HK-2 (cell line): ENCODE measurements around the gene SEMA7A.
"Not testable (repeated sequence)": the region's sequence is repeated elsewhere in the genome, so short reads cannot be mapped to it uniquely, and the experiment has no call there.

Experiments
- DNase-seq: peaks from one replicate; pipeline ENCODE4 v3.0.0-alpha.2; 2018; ENCODE audit not compliant: unreplicated experiment

Gene SEMA7A, protein sequence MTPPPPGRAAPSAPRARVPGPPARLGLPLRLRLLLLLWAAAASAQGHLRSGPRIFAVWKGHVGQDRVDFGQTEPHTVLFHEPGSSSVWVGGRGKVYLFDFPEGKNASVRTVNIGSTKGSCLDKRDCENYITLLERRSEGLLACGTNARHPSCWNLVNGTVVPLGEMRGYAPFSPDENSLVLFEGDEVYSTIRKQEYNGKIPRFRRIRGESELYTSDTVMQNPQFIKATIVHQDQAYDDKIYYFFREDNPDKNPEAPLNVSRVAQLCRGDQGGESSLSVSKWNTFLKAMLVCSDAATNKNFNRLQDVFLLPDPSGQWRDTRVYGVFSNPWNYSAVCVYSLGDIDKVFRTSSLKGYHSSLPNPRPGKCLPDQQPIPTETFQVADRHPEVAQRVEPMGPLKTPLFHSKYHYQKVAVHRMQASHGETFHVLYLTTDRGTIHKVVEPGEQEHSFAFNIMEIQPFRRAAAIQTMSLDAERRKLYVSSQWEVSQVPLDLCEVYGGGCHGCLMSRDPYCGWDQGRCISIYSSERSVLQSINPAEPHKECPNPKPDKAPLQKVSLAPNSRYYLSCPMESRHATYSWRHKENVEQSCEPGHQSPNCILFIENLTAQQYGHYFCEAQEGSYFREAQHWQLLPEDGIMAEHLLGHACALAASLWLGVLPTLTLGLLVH

DNA sequence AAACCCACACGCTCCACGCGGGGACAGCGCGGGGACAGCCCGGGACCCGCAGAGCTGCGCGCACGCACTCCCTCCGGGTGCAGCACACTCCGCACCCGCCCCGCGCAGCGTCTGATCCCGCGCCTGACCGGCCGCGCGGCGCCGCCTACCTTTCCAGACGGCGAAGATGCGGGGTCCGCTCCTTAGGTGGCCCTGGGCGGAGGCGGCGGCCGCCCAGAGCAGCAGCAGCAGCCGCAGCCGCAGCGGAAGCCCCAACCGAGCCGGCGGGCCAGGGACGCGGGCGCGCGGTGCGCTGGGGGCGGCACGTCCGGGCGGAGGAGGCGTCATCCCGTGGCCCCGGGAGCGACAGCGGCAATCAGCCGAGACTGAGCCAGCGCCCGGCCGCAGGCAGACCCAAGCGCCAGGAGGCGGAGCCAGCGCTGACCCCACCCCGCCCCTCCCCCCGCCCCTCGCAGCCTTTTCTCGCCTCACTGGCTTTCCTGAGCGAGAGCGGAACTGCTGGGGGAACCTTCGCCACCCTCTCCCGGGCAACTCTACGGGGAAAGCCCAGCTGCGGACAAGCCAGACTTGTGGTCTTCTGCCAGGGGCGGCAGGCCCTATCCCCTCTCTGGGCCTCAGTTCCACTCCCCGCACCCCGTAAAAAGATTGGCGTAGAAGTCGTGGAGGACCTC is at the start of gene SEMA7A:
Gene SEMA7A, minus strand, starts transcription at position 367 of the 671 bp plus-strand sequence. Its CDS starts 40 bp downstream, at position 327.
- peak; percentile 92 for DNase-seq

DNA sequence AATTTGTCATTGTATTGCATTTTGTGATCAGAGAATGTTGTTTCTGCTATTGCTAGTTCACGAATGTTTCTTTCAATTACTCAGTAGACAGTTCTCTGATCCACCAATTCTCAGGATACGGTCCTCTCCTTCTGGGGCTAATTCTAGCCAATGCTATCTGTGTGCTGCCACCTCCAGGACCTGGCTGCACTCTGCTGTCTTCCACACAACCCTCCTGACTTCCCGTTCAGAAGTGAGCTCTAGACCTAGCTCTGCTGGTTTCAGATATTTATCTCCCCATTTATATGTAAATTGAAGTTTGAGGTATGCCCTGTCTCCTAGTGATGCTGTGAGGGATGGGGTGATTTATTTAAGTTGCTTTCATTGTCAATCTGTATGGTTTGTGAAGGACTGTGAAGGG is 48.9 kb upstream of the SEMA7A start:
- DNase-seq, result no peak

DNA sequence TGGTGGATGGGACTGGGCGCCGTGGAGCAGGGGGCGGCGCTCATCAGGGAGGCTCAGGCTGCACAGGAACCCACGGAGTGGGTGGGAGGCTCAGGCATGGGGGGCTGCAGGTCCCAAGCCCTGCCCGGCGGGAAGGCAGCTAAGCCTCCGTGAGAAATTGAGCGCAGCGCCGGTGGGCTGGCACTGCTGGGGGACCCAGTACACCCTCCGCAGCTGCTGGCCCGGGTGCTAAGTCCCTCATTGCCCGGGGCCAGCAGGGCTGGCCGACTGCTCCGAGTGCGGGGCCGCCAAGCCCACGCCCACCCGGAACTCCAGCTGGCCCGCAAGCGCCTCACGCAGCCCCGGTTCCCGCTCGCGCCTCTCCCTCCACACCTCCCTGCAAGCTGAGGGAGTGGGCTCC is 46.6 kb upstream of the SEMA7A start:
- DNase-seq, result not testable (repeated sequence)

DNA sequence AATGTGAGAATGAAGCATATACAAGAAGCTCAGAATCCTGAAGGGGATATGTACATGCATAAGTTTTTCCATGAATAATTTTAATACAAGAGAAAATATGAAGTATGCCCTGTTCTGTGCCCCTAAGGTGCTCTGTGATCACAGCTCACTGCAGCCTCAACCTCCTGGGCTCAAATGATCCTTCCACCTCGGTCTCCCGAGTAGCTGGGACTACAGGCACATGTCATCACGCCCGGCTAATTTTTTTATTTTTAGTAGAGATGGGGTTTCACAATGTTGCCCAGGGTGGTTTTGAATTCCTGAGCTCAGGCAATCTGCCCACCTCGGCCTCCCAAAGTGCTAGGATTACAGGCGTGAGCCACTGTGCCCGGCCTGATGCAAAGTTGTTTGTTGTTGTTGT is 37.9 kb upstream of the SEMA7A start:
- DNase-seq, result not testable (repeated sequence)

DNA sequence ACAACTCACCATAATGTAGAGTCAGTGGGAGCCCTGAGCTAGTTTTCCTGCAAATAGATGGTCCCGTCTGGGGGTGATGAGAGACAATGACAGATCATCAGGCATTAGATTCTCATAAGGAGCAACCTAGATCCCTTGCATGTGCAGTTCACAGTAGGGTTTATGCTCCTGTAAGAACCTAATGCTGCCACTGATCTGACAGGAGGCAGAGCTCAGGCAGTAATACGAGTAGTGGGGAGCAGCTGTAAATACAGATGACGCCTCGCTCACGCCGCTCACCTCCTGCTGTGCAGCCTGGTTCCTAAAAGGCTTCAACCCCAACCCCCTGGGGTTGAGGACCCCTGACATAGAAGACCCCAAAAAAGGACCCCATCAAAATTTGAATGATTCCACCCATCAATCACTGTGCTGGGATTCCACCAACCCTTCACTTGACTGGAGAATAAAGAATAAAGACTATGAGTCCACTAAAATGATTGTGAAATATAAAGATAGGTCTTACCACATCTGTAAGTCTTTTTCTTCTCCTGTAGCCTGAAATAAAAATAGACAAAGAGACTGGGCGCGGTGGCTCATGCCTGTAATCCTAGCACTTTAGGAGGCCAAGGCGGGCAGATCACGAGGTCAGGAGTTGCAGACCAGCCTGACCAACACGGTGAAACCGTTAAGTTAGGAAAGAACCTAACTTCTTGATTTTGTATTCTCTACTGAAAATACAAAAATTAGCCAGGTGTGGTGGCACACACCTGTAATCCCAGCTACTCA is 37.1 kb upstream of the SEMA7A start:
- no peak for DNase-seq

DNA sequence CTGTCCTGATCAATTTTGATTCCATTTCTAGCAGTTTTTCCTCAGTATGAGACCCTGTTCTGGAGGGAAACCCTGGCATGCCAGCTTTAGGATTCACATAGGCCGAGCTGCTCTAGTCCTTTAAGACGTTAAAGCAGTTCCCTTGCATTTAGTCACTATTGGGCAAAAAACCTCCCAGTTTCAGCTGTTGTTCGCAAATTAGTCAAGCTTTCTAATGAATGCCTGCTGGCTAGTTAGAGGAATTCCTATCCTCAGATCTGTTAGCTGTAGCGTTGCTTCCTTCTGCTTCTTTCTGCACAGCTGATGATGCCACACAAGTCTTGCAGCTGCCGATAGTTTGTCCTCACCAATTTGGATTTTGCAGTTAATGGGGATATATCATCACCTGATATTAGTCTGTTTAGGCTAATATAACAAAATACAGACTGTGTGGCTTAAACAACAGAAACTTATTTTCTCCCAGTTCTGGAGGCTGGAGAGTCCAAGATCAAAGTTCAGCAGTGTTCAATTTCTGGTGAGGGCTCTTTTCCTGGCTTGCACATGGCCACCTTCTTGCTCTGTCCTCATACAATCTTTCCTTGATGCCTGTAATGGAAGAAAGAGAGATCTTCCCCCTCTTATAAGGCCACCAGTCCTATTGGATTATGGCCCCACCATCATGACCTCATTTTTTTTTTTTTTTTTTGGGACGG is 34.7 kb upstream of the SEMA7A start:
- no peak for DNase-seq

DNA sequence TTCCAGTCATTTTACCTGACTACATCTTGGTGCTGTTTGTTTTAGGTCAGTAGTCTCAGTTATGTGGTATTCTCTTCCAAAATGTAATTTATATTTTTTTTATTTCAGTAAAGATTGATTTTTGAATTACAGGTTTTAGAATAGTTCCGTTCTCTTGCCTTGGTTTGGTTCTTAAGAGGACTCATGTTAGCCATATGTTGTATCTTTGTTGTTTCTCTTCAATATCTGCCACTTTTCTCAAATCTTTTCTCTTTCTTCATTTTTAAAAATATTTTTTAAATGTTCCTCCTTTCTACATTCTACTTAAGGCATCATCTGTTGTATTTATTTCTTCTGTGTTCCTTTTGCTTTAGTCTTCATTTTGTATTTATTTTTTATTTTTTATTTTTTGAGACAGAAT is 32.8 kb upstream of the SEMA7A start:
- no peak for DNase-seq

DNA sequence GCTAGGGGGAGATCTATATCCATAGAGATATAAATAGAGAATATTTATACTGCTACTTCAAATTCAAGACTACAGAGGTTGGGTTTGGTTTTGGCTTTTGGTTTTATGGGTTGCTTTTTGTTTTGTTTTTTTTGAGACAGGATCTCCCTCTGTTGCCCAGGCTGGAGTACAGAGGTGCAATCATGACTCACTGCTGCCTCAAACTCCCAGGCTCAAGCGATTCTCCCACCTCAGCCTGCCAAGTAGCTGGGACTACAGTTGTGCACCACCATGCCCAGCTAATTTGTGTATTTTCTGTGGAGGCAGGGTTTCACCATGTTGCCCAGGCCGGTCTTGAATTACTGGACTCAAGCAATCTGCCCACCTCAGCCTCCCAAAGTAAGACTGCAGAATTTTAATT is 31.1 kb upstream of the SEMA7A start:
- no peak for DNase-seq

DNA sequence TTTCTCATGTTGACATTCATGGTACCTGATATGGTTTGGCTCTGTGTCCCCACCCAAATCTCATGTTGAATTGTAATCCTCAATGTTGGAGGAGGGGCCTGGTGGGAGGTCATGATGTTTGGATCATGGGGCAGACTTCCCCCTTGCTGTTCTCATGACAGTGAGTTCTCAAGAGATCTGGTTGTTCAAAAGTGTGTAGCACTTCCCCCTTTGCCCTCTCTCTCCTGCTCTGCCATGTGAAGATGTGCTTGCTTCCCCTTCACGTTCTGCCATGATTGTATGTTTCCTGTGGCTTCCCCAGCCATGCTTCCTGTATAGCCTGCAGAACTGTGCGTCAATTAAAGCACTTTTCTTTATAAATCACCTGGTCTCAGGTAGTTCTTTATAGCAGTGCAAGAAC is 30.5 kb upstream of the SEMA7A start:
- DNase-seq, result no peak

DNA sequence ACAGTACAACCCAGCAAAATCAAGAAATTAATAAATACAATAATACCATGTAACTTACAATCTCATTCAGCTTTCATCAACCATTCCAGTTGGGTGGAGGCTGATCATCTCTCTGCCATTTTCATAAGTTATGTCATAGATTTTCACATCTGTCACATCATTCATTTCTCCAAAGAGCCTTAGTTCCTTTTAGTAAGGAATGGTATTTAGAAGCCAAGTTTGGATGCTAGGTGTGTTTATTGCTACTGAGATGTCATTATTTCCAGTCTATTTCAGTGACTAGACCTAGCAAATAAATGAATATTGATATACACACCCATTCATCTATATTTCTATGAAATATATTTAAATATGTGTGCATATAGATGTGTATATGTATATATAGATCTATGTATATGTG is 29.9 kb upstream of the SEMA7A start:
- no peak for DNase-seq

DNA sequence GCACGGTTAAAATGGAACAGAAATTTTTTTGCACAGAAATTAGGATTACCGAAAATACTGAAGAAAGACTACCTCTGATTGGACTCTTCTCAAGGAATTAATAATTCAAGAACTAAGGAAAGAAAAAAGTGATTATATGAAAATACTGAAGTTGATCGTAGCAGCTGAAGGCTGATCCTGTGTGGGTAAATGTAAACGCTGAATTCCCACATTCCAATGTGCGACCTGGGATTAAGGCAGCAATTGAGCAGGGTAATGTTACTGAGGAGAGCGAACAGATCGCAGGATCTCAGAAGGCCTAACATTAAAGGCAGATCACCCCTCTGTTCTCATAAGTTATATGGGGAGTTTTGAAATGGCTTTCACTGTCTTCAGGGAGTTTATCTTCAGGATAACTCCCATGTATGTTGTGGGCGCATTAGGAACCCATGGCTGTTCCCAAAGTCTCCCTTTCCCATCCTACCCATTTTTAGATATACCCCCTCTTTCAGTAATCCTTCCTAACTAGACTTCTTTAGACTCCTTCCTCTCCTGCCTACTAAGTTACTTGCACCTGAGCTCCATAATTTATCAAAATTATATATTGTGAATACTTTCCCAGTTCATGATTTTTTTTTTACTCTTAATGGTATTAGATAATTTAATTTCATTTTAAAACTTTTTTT is 28.2 kb upstream of the SEMA7A start:
- DNase-seq, result no peak

DNA sequence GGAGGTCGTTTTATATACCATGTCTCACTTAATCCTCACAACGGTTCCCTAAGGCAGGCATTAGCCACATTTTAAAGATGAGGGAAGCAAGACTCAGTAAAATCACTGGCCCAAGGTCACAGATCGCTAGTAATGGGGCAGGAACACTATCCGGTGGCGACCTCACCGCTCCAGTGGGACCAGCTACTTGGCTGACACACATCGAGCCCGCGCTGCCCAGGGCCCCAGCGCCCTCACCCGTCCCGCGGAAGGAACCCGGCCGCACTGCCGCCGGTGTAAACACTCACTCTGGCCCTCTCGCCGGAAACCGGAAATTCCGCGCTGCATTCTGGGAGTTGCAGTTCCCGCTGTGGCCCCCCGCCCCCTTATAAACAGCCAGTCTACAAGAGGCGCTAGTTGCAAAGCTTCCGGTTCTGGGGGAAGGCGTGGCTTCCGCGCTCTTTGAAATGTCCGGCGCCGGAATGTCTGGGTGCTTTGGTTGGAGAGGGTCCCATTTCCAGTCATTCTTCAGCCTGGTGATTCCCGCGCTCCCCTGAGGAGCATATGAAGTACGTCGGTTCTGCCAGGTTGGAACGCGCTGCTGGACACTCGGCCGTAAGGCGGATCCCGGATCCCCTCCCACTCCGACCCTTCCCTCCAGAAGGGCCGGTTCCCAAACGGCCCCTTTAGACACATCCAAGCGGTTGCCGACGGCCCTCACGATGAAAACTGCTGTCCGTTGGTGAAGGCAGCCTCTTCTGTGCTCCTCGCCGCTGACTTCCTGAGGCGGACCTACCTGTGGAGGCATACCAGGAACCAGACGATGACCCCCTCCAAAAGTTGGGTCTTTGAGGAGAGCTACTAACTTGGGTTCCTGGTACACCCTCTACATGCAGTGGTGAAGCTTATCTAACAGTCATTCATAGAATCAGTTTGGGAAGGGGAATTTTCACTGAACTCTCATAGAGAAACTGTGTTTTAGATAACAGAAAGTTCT is 27.4 kb upstream of the SEMA7A start, which contains the start of gene UBL7:
Gene UBL7, minus strand, starts transcription at position 290 of the 976 bp plus-strand sequence. CDS start 2,293 bp downstream, outside the sequence.
- DNase-seq, result peak; percentile 95

DNA sequence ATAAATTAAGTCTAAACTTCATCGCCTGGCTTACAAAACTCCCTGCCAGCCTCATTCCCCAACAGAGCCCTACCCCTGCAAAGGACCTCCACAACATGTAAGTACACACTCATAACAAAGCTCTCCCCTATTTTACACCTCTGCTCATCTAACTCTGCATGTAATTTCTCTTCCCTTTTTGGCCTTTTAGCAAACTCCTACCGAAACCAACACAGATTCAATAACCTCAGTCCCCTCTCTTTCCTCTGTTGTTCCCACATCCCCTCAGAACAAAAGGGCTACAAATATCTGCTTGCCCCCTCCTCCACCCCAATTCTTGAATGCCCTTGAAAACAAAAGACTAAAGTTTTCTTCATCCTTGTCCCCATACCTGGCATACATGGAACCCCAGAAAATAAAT is 26.5 kb upstream of the SEMA7A start:
- no peak for DNase-seq

DNA sequence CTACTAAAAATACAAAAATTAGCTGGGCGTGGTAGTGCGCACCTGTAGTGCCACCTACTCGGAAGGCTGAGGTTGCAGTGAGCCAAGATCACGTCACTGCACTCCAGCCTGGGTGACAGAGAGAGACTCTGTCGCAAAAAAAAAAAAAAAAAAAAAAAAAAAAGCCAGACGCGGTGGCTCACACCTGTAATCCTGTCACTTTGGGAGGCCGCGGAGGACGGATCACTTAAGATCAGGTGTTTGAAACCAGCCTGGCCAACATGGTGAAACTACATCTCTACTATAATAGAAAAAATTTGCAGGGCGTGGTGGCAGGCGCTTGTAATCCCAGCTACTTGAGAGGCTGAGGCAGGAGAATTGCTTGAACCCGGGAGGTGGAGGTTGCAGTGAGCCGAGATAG is 26.0 kb upstream of the SEMA7A start:
- not testable (repeated sequence) for DNase-seq

DNA sequence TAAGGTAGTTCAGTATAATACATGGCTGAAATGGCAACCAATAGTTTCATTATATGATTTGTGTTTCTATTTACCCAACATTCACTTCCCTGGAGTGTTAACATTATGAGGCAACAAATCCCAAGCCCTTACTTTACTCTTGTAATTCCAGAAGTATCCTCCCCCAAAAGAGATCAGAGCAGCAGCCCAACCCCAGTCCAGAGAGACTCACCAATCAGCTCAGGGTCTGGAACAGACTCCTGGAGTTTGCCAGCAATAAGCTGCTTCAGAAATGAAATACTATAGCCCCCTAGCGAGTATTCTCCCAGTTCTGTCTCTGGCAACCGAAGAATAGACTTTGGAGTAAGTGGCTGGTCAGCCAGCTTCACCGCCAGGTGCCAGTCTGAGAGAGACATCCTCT is 24.7 kb upstream of the SEMA7A start:
- no peak for DNase-seq

DNA sequence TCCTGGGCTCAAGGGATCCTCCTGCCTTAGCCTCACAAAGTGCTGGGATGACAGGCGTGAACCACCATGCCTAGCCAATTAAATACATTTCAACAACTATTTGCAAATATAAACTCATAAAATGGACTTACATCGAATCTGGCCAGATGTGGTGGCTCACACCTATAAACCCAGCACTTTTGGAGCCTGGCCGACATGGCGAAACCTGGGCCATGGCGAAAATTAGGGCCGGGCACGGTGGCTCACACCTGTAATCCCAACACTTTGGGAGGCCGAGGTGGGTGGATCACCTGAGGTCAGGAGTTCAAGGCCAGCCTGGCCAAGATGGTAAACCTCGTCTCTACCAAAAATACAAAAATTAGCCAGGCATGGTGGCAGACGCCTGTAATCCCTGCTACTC is 23.3 kb upstream of the SEMA7A start:
- not testable (repeated sequence) for DNase-seq

DNA sequence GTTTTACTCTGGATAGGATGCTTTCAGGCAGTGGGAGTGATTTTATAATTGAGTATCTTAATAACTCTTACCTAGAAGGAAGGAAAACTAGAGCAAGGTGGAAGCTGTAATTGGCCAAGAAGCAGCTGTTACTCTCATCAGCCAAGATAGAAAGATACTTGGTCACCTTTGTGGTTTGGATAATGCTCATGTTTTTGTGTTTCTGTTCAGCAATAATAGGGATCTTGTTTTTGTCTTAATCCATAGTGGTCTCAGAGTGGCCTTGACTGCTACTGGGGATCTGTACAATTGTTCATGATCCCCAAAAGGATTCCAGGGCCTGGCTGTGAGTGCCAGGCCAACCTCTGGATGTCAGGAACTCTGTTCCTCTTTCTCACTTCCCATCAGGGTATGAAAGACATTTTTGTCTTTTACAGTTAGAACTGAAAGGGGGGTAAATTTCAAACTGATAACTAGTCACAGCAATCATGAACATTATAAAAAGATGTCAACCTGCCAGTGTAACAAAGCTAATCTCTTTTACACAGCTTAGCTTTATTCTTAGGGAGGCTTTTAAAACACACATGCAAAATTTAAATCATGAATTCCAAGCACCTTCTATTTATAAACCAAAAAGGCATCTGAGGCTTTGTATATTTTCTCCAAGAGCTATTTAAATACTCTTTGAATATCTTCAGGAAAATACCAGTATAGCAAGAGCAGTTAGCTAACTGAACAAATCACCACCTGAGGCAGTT is 21.2 kb upstream of the SEMA7A start:
- DNase-seq, result no peak

DNA sequence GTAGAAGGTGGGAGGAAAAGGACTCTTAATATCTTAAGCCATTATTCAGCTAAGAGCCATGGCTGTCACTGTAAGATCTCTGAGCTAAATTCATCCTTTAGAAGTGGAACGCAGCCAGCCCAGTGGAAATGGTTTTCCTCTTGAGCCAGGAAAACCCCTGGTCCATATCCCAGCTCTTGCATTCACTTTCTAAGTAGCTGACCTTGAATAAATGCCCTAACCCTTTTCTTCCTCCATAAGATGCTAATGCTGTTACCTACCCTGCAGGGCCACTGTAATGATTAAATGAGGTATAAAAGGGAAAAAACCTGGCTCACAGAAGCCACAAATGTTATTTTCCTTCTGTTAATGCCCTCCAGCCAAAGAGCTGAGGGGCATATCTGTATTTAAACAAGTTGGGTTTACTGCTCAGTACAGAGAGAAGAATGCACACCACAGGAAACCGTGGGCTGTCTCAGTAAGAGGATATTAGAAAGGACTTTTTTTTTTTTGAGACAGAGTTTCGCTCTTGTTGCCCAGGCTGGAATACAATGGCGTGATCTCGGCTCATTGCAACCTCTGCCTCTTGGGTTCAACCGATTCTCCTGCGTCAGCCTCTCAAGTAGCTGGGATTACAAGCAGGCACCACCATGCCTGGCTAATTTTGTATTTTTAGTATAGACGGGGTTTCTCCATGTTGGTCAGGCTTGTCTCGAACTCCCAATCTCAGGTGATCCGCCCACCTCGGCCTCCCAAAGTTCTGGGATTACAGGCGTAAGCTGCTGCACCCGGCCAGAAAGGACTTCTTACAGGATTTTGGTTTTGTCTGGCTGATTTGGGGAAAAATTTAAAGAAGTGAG is 20.4 kb upstream of the SEMA7A start:
- DNase-seq, result no peak
